ENCODE results near the gene TTF2. TPM values are rescaled to one million over a fixed set of nuclear protein-coding genes. Genes with fewer than 3 reads are reported as not detected.
"Not testable (repeated sequence)": the region's sequence is repeated elsewhere in the genome, so short reads cannot be mapped to it uniquely, and the experiment has no call there.

The TTF2 gene
- total and polyA plus RNA-seq, 9 donors, result 2.1 to 14.0 (median 10.6) TPM

GRCh38 chr1:117117697-117118096 is 57.6 kb downstream of the TTF2 start:
- no peak overlapping the region for H3K27ac ChIP-seq
- H3K36me3 ChIP-seq, result no peaks in the 10 kb centered on the region
- no peaks in the 10 kb centered on the region for H3K9me3 ChIP-seq
- intact Hi-C loops (cut with DNase I), result no loop called here
- 60 to 88% (median 83%) methylated on average over 2 of the region's 2 CpGs for WGBS, 3 donors
- peaks cover 3% of the 10 kb centered on the region for H3K4me1 ChIP-seq (ENCODE audit: insufficient read depth)
- no peak for DNase-seq
- TF ChIP-seq EP300 (IDR thresholded peaks at IDR 0.05) (no peak), CTCF (IDR thresholded peaks at IDR 0.05) (no peak), POLR2A (IDR thresholded peaks at IDR 0.05) (no peak)
- H3K4me3 ChIP-seq, result no peak overlapping the region
- H3K27me3 ChIP-seq, result no peaks in the 10 kb centered on the region

- H3K27me3 ChIP-seq, result no peaks in the 10 kb centered on the region
- H3K4me1 ChIP-seq (ENCODE audit: insufficient read depth), result peaks cover 3% of the 10 kb centered on the region
- WGBS, 3 donors, result 85 to 89% (median 86%) methylated on average over 12 of the region's 12 CpGs
- intact Hi-C loops (cut with DNase I), result no loop called here
- H3K9me3 ChIP-seq, result no peaks in the 10 kb centered on the region
- no peak for DNase-seq
- no peaks in the 10 kb centered on the region for H3K36me3 ChIP-seq
- H3K27ac ChIP-seq, result no peak overlapping the region
- no peak for TF ChIP-seq POLR2A (IDR thresholded peaks at IDR 0.05)
- no peak for TF ChIP-seq CTCF (IDR thresholded peaks at IDR 0.05)
- no peak for TF ChIP-seq EP300 (IDR thresholded peaks at IDR 0.05)
- H3K4me3 ChIP-seq, result no peak overlapping the region
Measured at GRCh38 chr1:117118137-117118536, 58.0 kb downstream of the TTF2 start.

GRCh38 chr1:117119144-117119543 is 59.0 kb downstream of the TTF2 start:
- H3K9me3 ChIP-seq; H3K4me1 ChIP-seq (ENCODE audit: insufficient read depth); H3K27ac ChIP-seq; H3K27me3 ChIP-seq; DNase-seq; H3K4me3 ChIP-seq; intact Hi-C loops (cut with DNase I); H3K36me3 ChIP-seq: not testable (repeated sequence)
- WGBS, 3 donors, result 95 to 99% (median 97%) methylated on average over 10 of the region's 10 CpGs

GRCh38 chr1:117120774-117121588 is 60.9 kb downstream of the TTF2 start:
- TF ChIP-seq EP300 (IDR thresholded peaks at IDR 0.05), result no peak
- TF ChIP-seq POLR2A (IDR thresholded peaks at IDR 0.05), result no peak
- no peak for TF ChIP-seq CTCF (IDR thresholded peaks at IDR 0.05)

More at GRCh38 chr1:117120774-117121588, 60.9 kb downstream of the TTF2 start:
- intact Hi-C loops (cut with DNase I), result no loop called here
- Histone ChIP-seq H3K27ac (peak overlapping the region; percentile 62 to 85), H3K4me1 (ENCODE audit: insufficient read depth) (peaks cover 3% of the 10 kb centered on the region), H3K9me3 (no peaks in the 10 kb centered on the region), H3K27me3 (no peaks in the 10 kb centered on the region), H3K36me3 (no peaks in the 10 kb centered on the region), H3K4me3 (peak overlapping the region; percentile 80)
- WGBS, 3 donors, result 9 to 10% (median 9%) methylated on average over 29 of the region's 29 CpGs
- peak in 1 of 5 donors; percentile 24 for DNase-seq

All from ovary (tissue), 9 donors.